ENCODE data around the gene GPR25.

Gene GPR25

GRCh38 chr1:200856716-200857357, 15.9 kb upstream of the GPR25 start:
- Histone ChIP-seq H3K4me3 (ENCODE audit: low read length in 2 of 2) (no peak overlapping the region), H3K36me3 (ENCODE audit: control insufficient read depth in 2 of 2, insufficient read depth in 2 of 2, low read length in 2 of 2) (peaks cover 15 to 29% of the 10 kb centered on the region in 2 donors), H3K27ac (ENCODE audit: low read length) (no peak overlapping the region), H3K9ac (ENCODE audit: low read length in 2 of 2) (no peak overlapping the region), H3K4me1 (ENCODE audit: control insufficient read depth, insufficient read depth, low read length) (no peaks in the 10 kb centered on the region), H3K9me3 (ENCODE audit: control insufficient read depth in 2 of 2, low read length in 2 of 2) (no peaks in the 10 kb centered on the region), H3K27me3 (ENCODE audit: control insufficient read depth in 1 of 2, insufficient read depth in 2 of 2, low read length in 2 of 2) (no peaks in the 10 kb centered on the region)

- Histone ChIP-seq H3K27ac (ENCODE audit: low read length) (no peak overlapping the region), H3K36me3 (ENCODE audit: control insufficient read depth in 2 of 2, insufficient read depth in 2 of 2, low read length in 2 of 2) (peaks cover 17 to 24% of the 10 kb centered on the region in 2 donors), H3K27me3 (ENCODE audit: control insufficient read depth in 1 of 2, insufficient read depth in 2 of 2, low read length in 2 of 2) (no peaks in the 10 kb centered on the region), H3K4me1 (ENCODE audit: control insufficient read depth, insufficient read depth, low read length) (no peaks in the 10 kb centered on the region), H3K9ac (ENCODE audit: low read length in 2 of 2) (no peak overlapping the region), H3K9me3 (ENCODE audit: control insufficient read depth in 2 of 2, low read length in 2 of 2) (no peaks in the 10 kb centered on the region), H3K4me3 (ENCODE audit: low read length in 2 of 2) (no peak overlapping the region)
Observed at GRCh38 chr1:200857804-200858203, 15.0 kb upstream of the GPR25 start.

GRCh38 chr1:200861937-200862647, 10.7 kb upstream of the GPR25 start:
- H3K27me3 ChIP-seq (ENCODE audit: control insufficient read depth in 1 of 2, insufficient read depth in 2 of 2, low read length in 2 of 2), result no peaks in the 10 kb centered on the region
- no peak overlapping the region for H3K4me3 ChIP-seq (ENCODE audit: low read length in 2 of 2)
- H3K9ac ChIP-seq (ENCODE audit: low read length in 2 of 2), result no peak overlapping the region
- H3K9me3 ChIP-seq (ENCODE audit: control insufficient read depth in 2 of 2, low read length in 2 of 2), result no peaks in the 10 kb centered on the region
- H3K27ac ChIP-seq (ENCODE audit: low read length), result no peak overlapping the region
- H3K4me1 ChIP-seq (ENCODE audit: control insufficient read depth, insufficient read depth, low read length), result no peaks in the 10 kb centered on the region
- peaks cover 7 to 11% of the 10 kb centered on the region in 2 donors for H3K36me3 ChIP-seq (ENCODE audit: control insufficient read depth in 2 of 2, insufficient read depth in 2 of 2, low read length in 2 of 2)

- H3K9me3 ChIP-seq (ENCODE audit: control insufficient read depth in 2 of 2, low read length in 2 of 2), result no peaks in the 10 kb centered on the region
- peaks cover 4 to 6% of the 10 kb centered on the region in 2 donors for H3K36me3 ChIP-seq (ENCODE audit: control insufficient read depth in 2 of 2, insufficient read depth in 2 of 2, low read length in 2 of 2)
- no peaks in the 10 kb centered on the region for H3K4me1 ChIP-seq (ENCODE audit: control insufficient read depth, insufficient read depth, low read length)
- H3K27me3 ChIP-seq (ENCODE audit: control insufficient read depth in 1 of 2, insufficient read depth in 2 of 2, low read length in 2 of 2), result peaks cover 2 to 4% of the 10 kb centered on the region in 2 donors
- H3K27ac ChIP-seq (ENCODE audit: low read length), result no peak overlapping the region
- H3K4me3 ChIP-seq (ENCODE audit: low read length in 2 of 2), result no peak overlapping the region
- no peak overlapping the region for H3K9ac ChIP-seq (ENCODE audit: low read length in 2 of 2)
Observed at GRCh38 chr1:200862713-200863415, 9.9 kb upstream of the GPR25 start.

- no peaks in the 10 kb centered on the region for H3K9me3 ChIP-seq (ENCODE audit: control insufficient read depth in 2 of 2, low read length in 2 of 2)
- H3K9ac ChIP-seq (ENCODE audit: low read length in 2 of 2), result no peak overlapping the region
- peaks cover 4 to 5% of the 10 kb centered on the region in 2 donors for H3K36me3 ChIP-seq (ENCODE audit: control insufficient read depth in 2 of 2, insufficient read depth in 2 of 2, low read length in 2 of 2)
- H3K4me1 ChIP-seq (ENCODE audit: control insufficient read depth, insufficient read depth, low read length), result no peaks in the 10 kb centered on the region
- H3K27me3 ChIP-seq (ENCODE audit: control insufficient read depth in 1 of 2, insufficient read depth in 2 of 2, low read length in 2 of 2), result peaks cover 8 to 11% of the 10 kb centered on the region in 2 donors
- H3K4me3 ChIP-seq (ENCODE audit: low read length in 2 of 2), result no peak overlapping the region
- H3K27ac ChIP-seq (ENCODE audit: low read length), result no peak overlapping the region
Observed at GRCh38 chr1:200866116-200866515, 6.7 kb upstream of the GPR25 start.

- Histone ChIP-seq H3K9me3 (ENCODE audit: control insufficient read depth in 2 of 2, low read length in 2 of 2) (no peaks in the 10 kb centered on the region), H3K9ac (ENCODE audit: low read length in 2 of 2) (no peak overlapping the region), H3K4me3 (ENCODE audit: low read length in 2 of 2) (no peak overlapping the region), H3K27me3 (ENCODE audit: control insufficient read depth in 1 of 2, insufficient read depth in 2 of 2, low read length in 2 of 2) (peaks cover 11 to 15% of the 10 kb centered on the region in 2 donors), H3K36me3 (ENCODE audit: control insufficient read depth in 2 of 2, insufficient read depth in 2 of 2, low read length in 2 of 2) (peaks cover 4 to 5% of the 10 kb centered on the region in 2 donors), H3K27ac (ENCODE audit: low read length) (no peak overlapping the region), H3K4me1 (ENCODE audit: control insufficient read depth, insufficient read depth, low read length) (no peaks in the 10 kb centered on the region)
Observed at GRCh38 chr1:200866521-200866920, 6.3 kb upstream of the GPR25 start.

GRCh38 chr1:200867018-200867811, 5.6 kb upstream of the GPR25 start:
- no peak overlapping the region for H3K9ac ChIP-seq (ENCODE audit: low read length in 2 of 2)
- H3K4me3 ChIP-seq (ENCODE audit: low read length in 2 of 2), result no peak overlapping the region
- H3K27me3 ChIP-seq (ENCODE audit: control insufficient read depth in 1 of 2, insufficient read depth in 2 of 2, low read length in 2 of 2), result peaks cover 18 to 22% of the 10 kb centered on the region in 2 donors
- no peak overlapping the region for H3K27ac ChIP-seq (ENCODE audit: low read length)
- no peaks in the 10 kb centered on the region for H3K4me1 ChIP-seq (ENCODE audit: control insufficient read depth, insufficient read depth, low read length)
- no peaks in the 10 kb centered on the region for H3K9me3 ChIP-seq (ENCODE audit: control insufficient read depth in 2 of 2, low read length in 2 of 2)
- peaks cover 4 to 5% of the 10 kb centered on the region in 2 donors for H3K36me3 ChIP-seq (ENCODE audit: control insufficient read depth in 2 of 2, insufficient read depth in 2 of 2, low read length in 2 of 2)

- peaks cover 14% of the 10 kb centered on the region for H3K4me1 ChIP-seq (ENCODE audit: control insufficient read depth, insufficient read depth, low read length)
- no peak overlapping the region for H3K4me3 ChIP-seq (ENCODE audit: low read length in 2 of 2)
- H3K27me3 ChIP-seq (ENCODE audit: control insufficient read depth in 1 of 2, insufficient read depth in 2 of 2, low read length in 2 of 2), result peaks cover 37 to 44% of the 10 kb centered on the region in 2 donors
- no peak overlapping the region for H3K9ac ChIP-seq (ENCODE audit: low read length in 2 of 2)
- no peak overlapping the region for H3K27ac ChIP-seq (ENCODE audit: low read length)
- no peaks in the 10 kb centered on the region for H3K9me3 ChIP-seq (ENCODE audit: control insufficient read depth in 2 of 2, low read length in 2 of 2)
- no peaks in the 10 kb centered on the region for H3K36me3 ChIP-seq (ENCODE audit: control insufficient read depth in 2 of 2, insufficient read depth in 2 of 2, low read length in 2 of 2)
Observed at GRCh38 chr1:200869376-200869752, 3.4 kb upstream of the GPR25 start.

GRCh38 chr1:200869753-200870391, 2.9 kb upstream of the GPR25 start:
- no peak overlapping the region for H3K27ac ChIP-seq (ENCODE audit: low read length)
- H3K27me3 ChIP-seq (ENCODE audit: control insufficient read depth in 1 of 2, insufficient read depth in 2 of 2, low read length in 2 of 2), result peaks cover 41 to 48% of the 10 kb centered on the region in 2 donors
- no peaks in the 10 kb centered on the region for H3K9me3 ChIP-seq (ENCODE audit: control insufficient read depth in 2 of 2, low read length in 2 of 2)
- H3K4me3 ChIP-seq (ENCODE audit: low read length in 2 of 2), result no peak overlapping the region
- no peak overlapping the region for H3K9ac ChIP-seq (ENCODE audit: low read length in 2 of 2)
- H3K36me3 ChIP-seq (ENCODE audit: control insufficient read depth in 2 of 2, insufficient read depth in 2 of 2, low read length in 2 of 2), result no peaks in the 10 kb centered on the region
- H3K4me1 ChIP-seq (ENCODE audit: control insufficient read depth, insufficient read depth, low read length), result peaks cover 14% of the 10 kb centered on the region

- peaks cover 14% of the 10 kb centered on the region for H3K4me1 ChIP-seq (ENCODE audit: control insufficient read depth, insufficient read depth, low read length)
- H3K9ac ChIP-seq (ENCODE audit: low read length in 2 of 2), result no peak overlapping the region
- H3K27me3 ChIP-seq (ENCODE audit: control insufficient read depth in 1 of 2, insufficient read depth in 2 of 2, low read length in 2 of 2), result peaks cover 45 to 49% of the 10 kb centered on the region in 2 donors
- no peak overlapping the region for H3K27ac ChIP-seq (ENCODE audit: low read length)
- H3K36me3 ChIP-seq (ENCODE audit: control insufficient read depth in 2 of 2, insufficient read depth in 2 of 2, low read length in 2 of 2), result no peaks in the 10 kb centered on the region
- no peaks in the 10 kb centered on the region for H3K9me3 ChIP-seq (ENCODE audit: control insufficient read depth in 2 of 2, low read length in 2 of 2)
- peak overlapping the region; percentile 5 to 66 for H3K4me3 ChIP-seq (ENCODE audit: low read length in 2 of 2)
Observed at GRCh38 chr1:200873116-200873670, 412 bp downstream of the GPR25 start.
